Left lung (tissue), 10 donors: Measurements from ENCODE around the gene HAPLN3. TPM values are rescaled to one million over a fixed set of nuclear protein-coding genes. Genes with fewer than 3 reads are reported as not detected.

Source experiments
- ATAC-seq: fragments of 200-7000 bp; cut with Tn5 transposase; one replicate; pipeline ENCODE4 v1.9.1; 2020; ENCODE audit warnings: moderate library complexity
- DNase-seq, 4 donors: peaks; one replicate each; pipeline ENCODE4 v3.0.0-alpha.2; 2013 to 2020
- H3K27ac ChIP-seq, 2 donors: fragments of 200-600 bp; sonication (generic) in 1 of 2; one replicate each; pipeline versions ENCODE4 v1.5.0 to v1.8.0; 2020 to 2021
- H3K27me3 ChIP-seq, 2 donors: fragments of 200-600 bp; sonication (generic) in 1 of 2; one replicate each; pipeline versions ENCODE4 v1.5.0 to v1.8.0; 2020 to 2021
- H3K36me3 ChIP-seq, 2 donors: fragments of 200-600 bp; sonication (generic) in 1 of 2; one replicate each; pipeline versions ENCODE4 v1.5.0 to v1.8.0; 2020 to 2021
- H3K4me1 ChIP-seq, 2 donors: fragments of 200-600 bp; one replicate each; pipeline ENCODE4 v1.8.0; 2021
- H3K4me3 ChIP-seq, 2 donors: fragments of 200-600 bp; sonication (generic) in 1 of 2; one replicate each; pipeline versions ENCODE4 v1.5.0 to v1.8.0; 2020 to 2021; ENCODE audit warnings: mild to moderate bottlenecking in 1 of 2
- H3K9me3 ChIP-seq, 2 donors: fragments of 200-600 bp; sonication (generic) in 1 of 2; one replicate each; pipeline versions ENCODE4 v1.5.0 to v1.8.0; 2020 to 2021
- CTCF ChIP-seq, 2 donors: fragments of 200-600 bp; sonication (generic) in 1 of 2; IDR thresholded peaks; one replicate each; pipeline versions ENCODE4 v1.5.0 to v1.8.0; 2021; ENCODE audit warnings: antibody characterized with exemption in 2 of 2
- intact Hi-C, 2 donors: fragments of 100-400 bp; cut with DNase I; formaldehyde crosslinking; loops; one replicate each; pipeline versions ENCODE4 v1.11.2 to v1.14.2; 2022
- polyA plus RNA-seq, 6 donors: library from polyadenylated mRNA; unstranded; fragments of 120-200 nt; gene quantifications; one replicate each; pipeline ENCODE4 v1.2.1, GENCODE V29; 2013; ENCODE audit not compliant: insufficient read length in 6 of 6
- total RNA-seq, 2 donors: library from RNA; stranded (reverse); fragmentation: NEBNext Ultra II Directional; extraction: Animal tissue kit (Norgen Biotek cat#: 25700); gene quantifications; one replicate each; pipeline ENCODE4 v1.2.1, GENCODE V29; 2021
- donor health status: DM: no; HTN: yes; CAD: no.
- donor health status: DM: no; HTN: no; CAD: no.

Gene HAPLN3
- total and polyA plus RNA-seq, 8 donors, result 2.4 to 10.6 (median 4.4) TPM

DNA sequence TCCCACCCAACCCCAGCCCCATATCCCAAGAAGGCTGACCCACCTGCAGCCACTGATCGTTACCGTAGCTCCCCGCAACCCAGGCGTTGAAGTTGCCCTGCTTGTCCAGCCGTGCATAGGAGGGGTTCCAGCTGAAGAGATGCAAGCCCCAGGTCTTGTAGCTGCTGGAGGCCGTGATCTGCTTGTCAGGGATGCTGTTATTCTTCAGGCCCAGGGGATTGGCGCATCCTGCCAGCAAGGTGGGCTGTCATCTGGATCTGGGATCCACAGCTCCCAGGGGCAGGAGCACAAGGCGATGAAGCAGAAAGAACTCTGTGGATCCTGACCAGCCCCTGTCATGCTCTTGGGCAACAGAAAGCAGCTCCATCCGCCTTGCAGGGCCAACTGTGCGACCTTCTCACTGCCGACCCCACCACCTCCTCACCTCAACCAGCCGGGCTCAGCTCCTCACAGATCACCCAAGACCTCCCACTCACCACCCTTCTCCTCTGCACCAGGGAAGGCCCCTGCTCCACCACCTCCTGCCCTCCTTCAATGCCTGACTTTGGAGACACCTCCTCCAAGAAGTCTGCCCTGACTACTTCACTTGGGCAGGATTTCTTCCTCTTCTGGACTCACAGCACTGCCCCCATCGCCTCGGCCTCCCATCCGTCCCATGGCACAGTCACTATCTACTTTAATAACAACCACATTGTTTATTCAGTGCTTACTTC, 6.3 kb upstream of the HAPLN3 start:
- H3K36me3 ChIP-seq, result peaks cover 0 to 13% of the 10 kb centered on the region in 2 donors
- intact Hi-C loops, result loop anchor here in 1 of 2 donors (10.0 kb wide), 2 partner anchors 113 to 273 kb away; no protein-coding TSS in a partner anchor

GRCh38 chr15:88900982-88901418, 5.7 kb upstream of the HAPLN3 start:
- DNase-seq (no peak), ATAC-seq (no peak)
- Histone ChIP-seq H3K4me3 (no peak overlapping the region), H3K27ac (no peak overlapping the region), H3K9me3 (no peaks in the 10 kb centered on the region), H3K36me3 (peaks cover 0 to 11% of the 10 kb centered on the region in 2 donors), H3K27me3 (peaks cover 0 to 9% of the 10 kb centered on the region in 2 donors), H3K4me1 (peaks cover 3 to 23% of the 10 kb centered on the region in 2 donors)
- no peak for TF ChIP-seq CTCF (IDR thresholded peaks at IDR 0.05)
- intact Hi-C loops, result loop anchor here in 1 of 2 donors (10.0 kb wide), 2 partner anchors 114 to 274 kb away; no protein-coding TSS in a partner anchor

More for the DNA sequence above, 6.3 kb upstream of the HAPLN3 start:
- Histone ChIP-seq H3K9me3 (no peaks in the 10 kb centered on the region), H3K4me3 (no peak overlapping the region), H3K4me1 (peaks cover 3 to 20% of the 10 kb centered on the region in 2 donors), H3K27ac (no peak overlapping the region), H3K27me3 (peaks cover 0 to 2% of the 10 kb centered on the region in 2 donors)
- DNase-seq (peak in 1 of 4 donors; percentile 28), ATAC-seq (no peak)
- no peak for TF ChIP-seq CTCF (IDR thresholded peaks at IDR 0.05)

DNA sequence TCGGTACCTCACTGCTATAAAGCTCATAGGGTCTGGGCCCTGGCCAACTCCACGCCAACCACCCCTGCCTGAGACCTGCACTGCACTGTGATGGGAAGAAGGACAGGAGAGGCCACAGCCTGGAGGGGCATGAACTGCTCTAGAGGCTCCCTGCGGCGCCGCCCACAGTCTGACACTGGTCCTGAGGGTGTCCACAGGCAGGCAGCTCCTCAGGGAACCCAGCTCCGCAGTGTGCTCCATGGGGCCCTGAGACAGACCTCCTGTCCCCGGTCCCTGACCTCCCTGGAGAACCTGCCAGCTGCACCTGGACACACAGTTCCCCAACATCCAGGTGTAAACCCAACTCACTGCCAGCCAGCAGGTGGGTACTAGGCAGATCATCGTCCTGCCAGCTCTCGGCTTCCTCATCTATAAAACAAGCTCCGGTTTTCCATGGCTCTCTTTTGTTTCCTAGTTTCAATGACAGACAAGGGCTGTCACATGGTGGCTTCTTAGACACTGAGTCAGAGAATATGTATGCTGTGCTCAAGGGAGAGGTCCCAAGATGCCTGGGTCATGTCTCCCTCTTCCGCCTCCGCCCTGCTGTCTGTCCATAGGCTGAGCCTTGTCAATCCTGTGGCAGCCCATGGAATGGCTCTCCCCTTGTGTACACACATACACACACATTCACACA, 5.1 kb upstream of the HAPLN3 start:
- DNase-seq (peak in 1 of 4 donors; percentile 69), ATAC-seq (no peak)
- peaks cover 0 to 14% of the 10 kb centered on the region in 2 donors for H3K27me3 ChIP-seq
- H3K4me1 ChIP-seq, result peaks cover 5 to 28% of the 10 kb centered on the region in 2 donors
- intact Hi-C loops, result loop anchor here in 1 of 2 donors (10.0 kb wide), 2 partner anchors 114 to 274 kb away; no protein-coding TSS in a partner anchor
- H3K4me3 ChIP-seq, result no peak overlapping the region
- no peak for TF ChIP-seq CTCF (IDR thresholded peaks at IDR 0.05)
- H3K27ac ChIP-seq, result no peak overlapping the region
- H3K9me3 ChIP-seq, result no peaks in the 10 kb centered on the region
- H3K36me3 ChIP-seq, result peaks cover 0 to 11% of the 10 kb centered on the region in 2 donors

- TF ChIP-seq CTCF (IDR thresholded peaks at IDR 0.05), result no peak
- DNase-seq (peak in 1 of 4 donors; percentile 43), ATAC-seq (no peak)
- intact Hi-C loops, result no loop called here
- Histone ChIP-seq H3K36me3 (peaks cover 0 to 11% of the 10 kb centered on the region in 2 donors), H3K4me3 (no peak overlapping the region), H3K27ac (no peak overlapping the region), H3K9me3 (no peaks in the 10 kb centered on the region), H3K27me3 (peaks cover 4 to 26% of the 10 kb centered on the region in 2 donors), H3K4me1 (peaks cover 17 to 30% of the 10 kb centered on the region in 2 donors)
These were observed 3.9 kb upstream of the HAPLN3 start for GRCh38 chr15:88899251-88899650.

DNA sequence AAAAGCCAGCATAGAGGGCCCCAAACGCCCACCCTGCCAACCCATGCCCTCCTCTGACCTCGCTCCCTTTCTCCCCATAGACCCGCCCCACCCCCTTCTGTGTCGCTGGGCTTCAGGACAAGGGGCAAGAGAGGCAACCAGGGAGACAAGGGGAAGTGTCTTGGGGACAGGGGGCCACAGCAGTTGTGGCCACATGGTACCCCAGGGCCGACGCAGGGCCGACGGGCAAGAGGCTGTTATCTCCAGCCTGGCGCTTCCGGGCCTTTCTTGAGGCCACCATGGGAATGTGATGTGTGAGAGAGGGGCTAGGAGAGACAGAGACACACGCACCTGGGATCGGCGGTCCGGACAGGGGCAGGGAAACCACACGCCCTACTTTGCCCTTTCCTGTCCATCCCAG, 3.4 kb upstream of the HAPLN3 start:
- H3K9me3 ChIP-seq, result no peaks in the 10 kb centered on the region
- H3K27me3 ChIP-seq, result peaks cover 4 to 32% of the 10 kb centered on the region in 2 donors
- peak in 1 of 4 donors; percentile 55 for DNase-seq
- H3K27ac ChIP-seq, result no peak overlapping the region
- TF ChIP-seq CTCF (IDR thresholded peaks at IDR 0.05), result no peak
- no peak overlapping the region for H3K4me3 ChIP-seq
- peaks cover 0 to 11% of the 10 kb centered on the region in 2 donors for H3K36me3 ChIP-seq
- intact Hi-C loops, result no loop called here
- no peak for ATAC-seq
- H3K4me1 ChIP-seq, result peaks cover 20 to 33% of the 10 kb centered on the region in 2 donors
